SK-N-SH (cell line): ENCODE data around the gene UBE3C.

Experiments
- CHD2 ChIP-seq: fragments of 150-350 bp; IDR thresholded peaks from 2 replicates; pipeline ENCODE4 v1.6.1; 2018; ENCODE audit warnings: low read length; ENCODE audit not compliant: partially characterized antibody
- EP300 ChIP-seq, 2 experiments: IDR thresholded peaks; 2 replicates each; pipeline versions ENCODE4 v1.4.0 to v1.6.1; 2012; ENCODE audit warnings: borderline replicate concordance in 1 of 2, low read depth in 1 of 2, low read length in 1 of 2
- EZH2phosphoT487 ChIP-seq: fragments of 200-600 bp; sonication (generic); IDR thresholded peaks from 2 replicates; pipeline ENCODE4 v1.6.1; 2017; ENCODE audit warnings: low read depth, mixed run types, mild to moderate bottlenecking, antibody characterized with exemption, moderate library complexity, borderline replicate concordance
- FOXM1 ChIP-seq: IDR thresholded peaks from 2 replicates; pipeline ENCODE4 v1.4.0; 2012; ENCODE audit warnings: low read depth, mild to moderate bottlenecking
- GABPA ChIP-seq: IDR thresholded peaks from 2 replicates; pipeline ENCODE4 v1.4.0; 2012; ENCODE audit warnings: low read depth, mild to moderate bottlenecking
- RCOR1 ChIP-seq: fragments of 150-350 bp; IDR thresholded peaks from 2 replicates; pipeline ENCODE4 v1.6.1; 2017; ENCODE audit warnings: antibody characterized with exemption, low read length
- TEAD4 ChIP-seq: IDR thresholded peaks from 2 replicates; pipeline ENCODE4 v1.4.0; 2012; ENCODE audit warnings: mild to moderate bottlenecking, borderline replicate concordance; ENCODE audit not compliant: insufficient read depth
- TF ChIP-seq, protein P1 (sequence below): fragments of 200-600 bp; sonication (generic); IDR thresholded peaks from 2 replicates; pipeline ENCODE4 v1.6.1; 2017; ENCODE audit warnings: antibody characterized with exemption, mild to moderate bottlenecking, moderate library complexity
- TF ChIP-seq, protein P2 (sequence below): fragments of 150-350 bp; IDR thresholded peaks from 2 replicates; pipeline ENCODE4 v1.6.1; 2016; ENCODE audit warnings: mild to moderate bottlenecking, low read depth, low read length

DNA sequence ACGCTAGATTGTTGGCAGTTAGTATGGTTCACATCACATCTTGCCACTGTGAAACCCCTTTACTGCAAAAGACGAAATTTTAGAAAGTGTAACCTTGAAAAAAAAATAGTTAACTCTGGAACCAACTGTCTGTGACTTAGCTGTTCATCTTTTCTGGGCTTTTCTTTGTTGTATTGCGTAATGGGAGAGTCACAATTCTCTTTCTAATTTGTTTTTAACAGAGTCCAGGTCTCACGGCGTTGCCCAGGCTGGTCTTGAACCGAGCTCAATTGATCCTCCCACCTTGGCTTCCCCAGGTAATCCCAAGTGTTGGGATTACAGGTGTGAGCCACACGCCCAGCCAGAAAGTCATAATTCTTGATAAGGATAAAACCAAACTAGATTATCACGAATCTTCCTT, 14.5 kb downstream of the UBE3C start:
- TF ChIP-seq TEAD4 (no peak), RCOR1 (no peak), FOXM1 (no peak), EP300 (IDR thresholded peaks at IDR 0.05; ENCODE audit: borderline replicate concordance in 1 of 2, low read depth in 1 of 2, low read length in 1 of 2) (no peak), EZH2phosphoT487 (no peak), CHD2 (no peak), GABPA (no peak)
- TF ChIP-seq, protein P1, sequence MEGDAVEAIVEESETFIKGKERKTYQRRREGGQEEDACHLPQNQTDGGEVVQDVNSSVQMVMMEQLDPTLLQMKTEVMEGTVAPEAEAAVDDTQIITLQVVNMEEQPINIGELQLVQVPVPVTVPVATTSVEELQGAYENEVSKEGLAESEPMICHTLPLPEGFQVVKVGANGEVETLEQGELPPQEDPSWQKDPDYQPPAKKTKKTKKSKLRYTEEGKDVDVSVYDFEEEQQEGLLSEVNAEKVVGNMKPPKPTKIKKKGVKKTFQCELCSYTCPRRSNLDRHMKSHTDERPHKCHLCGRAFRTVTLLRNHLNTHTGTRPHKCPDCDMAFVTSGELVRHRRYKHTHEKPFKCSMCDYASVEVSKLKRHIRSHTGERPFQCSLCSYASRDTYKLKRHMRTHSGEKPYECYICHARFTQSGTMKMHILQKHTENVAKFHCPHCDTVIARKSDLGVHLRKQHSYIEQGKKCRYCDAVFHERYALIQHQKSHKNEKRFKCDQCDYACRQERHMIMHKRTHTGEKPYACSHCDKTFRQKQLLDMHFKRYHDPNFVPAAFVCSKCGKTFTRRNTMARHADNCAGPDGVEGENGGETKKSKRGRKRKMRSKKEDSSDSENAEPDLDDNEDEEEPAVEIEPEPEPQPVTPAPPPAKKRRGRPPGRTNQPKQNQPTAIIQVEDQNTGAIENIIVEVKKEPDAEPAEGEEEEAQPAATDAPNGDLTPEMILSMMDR: no peak
- TF ChIP-seq, protein P2, sequence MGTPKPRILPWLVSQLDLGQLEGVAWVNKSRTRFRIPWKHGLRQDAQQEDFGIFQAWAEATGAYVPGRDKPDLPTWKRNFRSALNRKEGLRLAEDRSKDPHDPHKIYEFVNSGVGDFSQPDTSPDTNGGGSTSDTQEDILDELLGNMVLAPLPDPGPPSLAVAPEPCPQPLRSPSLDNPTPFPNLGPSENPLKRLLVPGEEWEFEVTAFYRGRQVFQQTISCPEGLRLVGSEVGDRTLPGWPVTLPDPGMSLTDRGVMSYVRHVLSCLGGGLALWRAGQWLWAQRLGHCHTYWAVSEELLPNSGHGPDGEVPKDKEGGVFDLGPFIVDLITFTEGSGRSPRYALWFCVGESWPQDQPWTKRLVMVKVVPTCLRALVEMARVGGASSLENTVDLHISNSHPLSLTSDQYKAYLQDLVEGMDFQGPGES: no peak
